Measurements from ENCODE around the gene ST3GAL3. TPM values are rescaled to one million over a fixed set of nuclear protein-coding genes. Genes with fewer than 3 reads are reported as not detected.

The ST3GAL3 gene
- total RNA-seq, 1 donor from 2014 or later, result 24.3 TPM

DNA sequence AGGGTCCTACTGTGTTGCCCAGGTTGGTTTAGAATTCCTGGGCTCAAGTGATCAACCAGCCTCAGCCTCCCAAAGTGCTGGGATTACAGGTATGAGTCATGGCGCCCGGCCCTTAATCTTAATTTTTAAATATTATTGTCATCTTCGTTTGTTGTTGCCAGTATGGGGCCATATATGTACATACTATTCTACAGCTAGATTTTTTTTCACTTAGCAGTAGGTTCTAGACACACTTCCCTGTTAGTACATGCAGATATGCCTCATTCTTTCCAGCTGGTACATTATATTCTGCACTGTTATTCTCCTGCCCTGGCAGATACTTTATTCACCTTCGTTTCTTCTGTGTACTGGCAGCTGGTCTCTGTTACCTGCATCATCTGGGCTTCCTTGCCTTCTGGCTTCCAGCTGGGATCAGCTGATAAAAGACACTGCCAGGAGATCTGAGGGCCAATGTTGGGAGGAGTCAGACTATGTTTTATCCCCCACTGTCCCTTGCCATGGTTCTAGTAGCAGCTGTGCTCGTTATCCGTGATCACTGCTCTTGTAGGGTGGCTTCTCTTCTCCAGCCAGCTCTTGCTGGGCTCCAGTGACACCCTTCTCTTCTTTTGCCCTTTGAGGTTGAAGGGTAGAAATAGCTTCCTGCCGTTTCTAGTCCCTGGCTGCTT lies 24.7 kb downstream of the ST3GAL3 start:
- intact Hi-C loops (cut with micrococcal nuclease), result no loop called here
- Mint-ChIP-seq H3K36me3 (ENCODE audit: low read depth) (peaks cover 18% of the 10 kb centered on the region), H3K4me1 (peaks cover 2% of the 10 kb centered on the region), H3K27ac (no peak overlapping the region), H3K27me3 (no peaks in the 10 kb centered on the region), H3K9me3 (no peaks in the 10 kb centered on the region), H3K4me3 (no peak overlapping the region)
- TF ChIP-seq CTCF (IDR thresholded peaks at IDR 0.05), result no peak
- ATAC-seq (ENCODE audit: low read depth), result no peak
- DNase-seq, result no peak
- CTCF ChIA-PET, result interaction anchor here (1.1 kb wide), 1 partner anchor 31 kb away, joined by 3 read pairs; no protein-coding TSS in a partner anchor
- POLR2A ChIA-PET, result no interaction called here

DNA sequence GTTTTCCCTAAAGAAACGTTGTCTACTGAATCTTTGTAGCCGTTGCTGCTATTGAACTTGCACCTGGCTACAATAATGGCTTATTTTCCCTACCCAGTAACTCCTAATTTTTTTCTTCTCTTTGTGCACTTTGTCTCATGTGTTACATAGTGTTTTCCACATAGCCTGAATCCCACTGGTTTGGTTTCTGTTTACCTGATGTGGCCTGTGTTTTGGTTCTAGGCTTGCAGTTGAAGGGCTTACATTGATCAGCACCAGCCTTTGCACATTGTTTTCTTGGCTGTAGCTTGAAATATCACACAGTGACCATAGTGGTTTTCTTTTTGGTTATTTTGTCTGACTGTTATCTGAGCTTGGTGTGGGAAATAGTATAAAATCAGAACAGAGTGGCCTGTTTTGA lies 29.5 kb downstream of the ST3GAL3 start:
- H3K36me3 Mint-ChIP-seq (ENCODE audit: low read depth), result peaks cover 27% of the 10 kb centered on the region
- no peak for DNase-seq
- POLR2A ChIA-PET, result no interaction called here
- no peaks in the 10 kb centered on the region for H3K4me1 Mint-ChIP-seq
- TF ChIP-seq CTCF (IDR thresholded peaks at IDR 0.05), result no peak
- intact Hi-C loops (cut with micrococcal nuclease), result no loop called here
- CTCF ChIA-PET, result no interaction called here
- no peaks in the 10 kb centered on the region for H3K27me3 Mint-ChIP-seq
- H3K4me3 Mint-ChIP-seq, result no peak overlapping the region
- no peak for ATAC-seq (ENCODE audit: low read depth)
- H3K27ac Mint-ChIP-seq, result no peak overlapping the region
- no peaks in the 10 kb centered on the region for H3K9me3 Mint-ChIP-seq

DNA sequence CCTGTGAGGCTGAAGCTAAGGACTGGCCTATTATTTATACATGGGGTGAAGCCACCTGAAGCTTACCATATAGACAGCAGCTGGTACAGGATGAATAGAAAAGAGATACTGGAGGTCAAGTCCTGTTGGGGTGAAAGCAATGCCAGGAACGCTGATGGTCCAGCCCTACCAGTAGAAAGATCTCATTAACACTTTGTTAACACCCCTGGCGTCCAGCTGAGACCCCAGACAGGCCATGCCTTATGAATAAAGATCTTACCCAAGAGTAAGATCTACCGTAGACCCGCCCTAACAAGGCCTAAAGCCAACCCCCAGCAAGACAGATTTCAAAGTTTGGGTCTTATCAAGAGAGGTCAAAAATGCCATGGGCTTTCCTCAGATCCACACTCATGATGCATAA lies 34.7 kb downstream of the ST3GAL3 start:
- H3K9me3 Mint-ChIP-seq, result no peaks in the 10 kb centered on the region
- H3K27me3 Mint-ChIP-seq, result no peaks in the 10 kb centered on the region
- H3K4me3 Mint-ChIP-seq, result no peak overlapping the region
- no peak for ATAC-seq (ENCODE audit: low read depth)
- TF ChIP-seq CTCF (IDR thresholded peaks at IDR 0.05), result no peak
- ChIA-PET POLR2A (no interaction called here), CTCF (interaction anchor here (1.3 kb wide), 1 partner anchor 21 kb away, joined by 3 read pairs; no protein-coding TSS in a partner anchor)
- peaks cover 31% of the 10 kb centered on the region for H3K36me3 Mint-ChIP-seq (ENCODE audit: low read depth)
- peaks cover 3% of the 10 kb centered on the region for H3K4me1 Mint-ChIP-seq
- no peak overlapping the region for H3K27ac Mint-ChIP-seq
- intact Hi-C loops (cut with micrococcal nuclease), result no loop called here
- no peak for DNase-seq

GRCh38 chr1:43743206-43743605 lies 35.9 kb downstream of the ST3GAL3 start:
- no peak overlapping the region for H3K4me3 Mint-ChIP-seq
- TF ChIP-seq CTCF (IDR thresholded peaks at IDR 0.05), result no peak
- ChIA-PET POLR2A (no interaction called here), CTCF (no interaction called here)
- no peaks in the 10 kb centered on the region for H3K9me3 Mint-ChIP-seq
- peaks cover 27% of the 10 kb centered on the region for H3K36me3 Mint-ChIP-seq (ENCODE audit: low read depth)
- peaks cover 3% of the 10 kb centered on the region for H3K4me1 Mint-ChIP-seq
- no peak for ATAC-seq (ENCODE audit: low read depth)
- H3K27me3 Mint-ChIP-seq, result no peaks in the 10 kb centered on the region
- intact Hi-C loops (cut with micrococcal nuclease), result no loop called here
- no peak overlapping the region for H3K27ac Mint-ChIP-seq
- DNase-seq, result no peak

DNA sequence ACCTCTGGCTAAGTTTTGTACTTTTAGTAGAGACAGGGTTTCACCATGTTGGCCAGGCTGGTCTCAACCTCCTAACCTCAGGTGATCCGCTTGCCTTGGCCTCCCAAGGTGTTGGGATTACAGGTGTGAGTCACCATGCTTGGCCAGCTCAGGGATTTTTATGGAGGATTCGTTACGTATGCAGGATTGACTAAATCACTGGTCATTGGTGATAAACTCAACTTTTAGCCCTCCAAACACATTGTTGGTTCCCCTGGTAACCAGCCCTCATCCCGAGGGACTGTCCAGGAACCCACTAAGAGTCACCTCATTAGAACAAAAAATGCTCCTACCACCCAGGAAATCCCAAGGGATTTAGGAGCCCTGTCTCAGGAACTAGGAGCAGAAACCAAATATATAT lies 40.4 kb downstream of the ST3GAL3 start:
- Mint-ChIP-seq H3K27me3 (no peaks in the 10 kb centered on the region), H3K9me3 (no peaks in the 10 kb centered on the region), H3K36me3 (ENCODE audit: low read depth) (peaks cover 17% of the 10 kb centered on the region), H3K4me1 (peaks cover 3% of the 10 kb centered on the region), H3K27ac (no peak overlapping the region), H3K4me3 (no peak overlapping the region)
- POLR2A ChIA-PET, result no interaction called here
- ATAC-seq (ENCODE audit: low read depth) (no peak), DNase-seq (no peak)
- no peak for TF ChIP-seq CTCF (IDR thresholded peaks at IDR 0.05)
- intact Hi-C loops (cut with micrococcal nuclease), result no loop called here
- CTCF ChIA-PET, result no interaction called here
